GM12872 (cell line): ENCODE data around the gene FAM200C.

Source experiments
- CTCF ChIP-seq: IDR thresholded peaks from 3 replicates; pipeline ENCODE4 v1.5.1; 2011; ENCODE audit warnings: low read depth, mild to moderate bottlenecking, low read length, moderate library complexity; ENCODE audit not compliant: insufficient read depth

The FAM200C gene

DNA sequence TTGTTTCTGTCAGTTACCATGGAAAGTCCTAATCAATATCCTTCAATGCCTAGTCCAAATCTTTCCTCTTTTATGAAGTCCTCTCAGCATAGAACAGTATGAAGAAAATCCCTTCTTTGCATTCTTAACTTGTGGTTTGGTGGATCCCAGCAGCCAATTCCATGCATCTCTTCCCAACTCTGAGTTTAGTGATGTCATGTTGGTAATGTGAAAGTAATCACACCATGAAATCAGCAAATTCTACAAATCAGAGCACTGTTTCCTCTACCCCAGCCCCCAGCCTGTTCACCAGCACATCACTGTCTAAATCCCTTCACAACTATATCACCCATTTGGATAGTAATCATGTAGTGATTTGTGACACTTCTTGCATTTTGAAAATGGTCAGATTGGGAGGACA lies 24.7 kb downstream of the FAM200C start:
- TF ChIP-seq CTCF: no peak

GRCh38 chr5:160371294-160371693 lies 28.6 kb downstream of the FAM200C start:
- no peak for TF ChIP-seq CTCF

- TF ChIP-seq CTCF: no peak
Measured at GRCh38 chr5:160370713-160371034, 29.2 kb downstream of the FAM200C start.

DNA sequence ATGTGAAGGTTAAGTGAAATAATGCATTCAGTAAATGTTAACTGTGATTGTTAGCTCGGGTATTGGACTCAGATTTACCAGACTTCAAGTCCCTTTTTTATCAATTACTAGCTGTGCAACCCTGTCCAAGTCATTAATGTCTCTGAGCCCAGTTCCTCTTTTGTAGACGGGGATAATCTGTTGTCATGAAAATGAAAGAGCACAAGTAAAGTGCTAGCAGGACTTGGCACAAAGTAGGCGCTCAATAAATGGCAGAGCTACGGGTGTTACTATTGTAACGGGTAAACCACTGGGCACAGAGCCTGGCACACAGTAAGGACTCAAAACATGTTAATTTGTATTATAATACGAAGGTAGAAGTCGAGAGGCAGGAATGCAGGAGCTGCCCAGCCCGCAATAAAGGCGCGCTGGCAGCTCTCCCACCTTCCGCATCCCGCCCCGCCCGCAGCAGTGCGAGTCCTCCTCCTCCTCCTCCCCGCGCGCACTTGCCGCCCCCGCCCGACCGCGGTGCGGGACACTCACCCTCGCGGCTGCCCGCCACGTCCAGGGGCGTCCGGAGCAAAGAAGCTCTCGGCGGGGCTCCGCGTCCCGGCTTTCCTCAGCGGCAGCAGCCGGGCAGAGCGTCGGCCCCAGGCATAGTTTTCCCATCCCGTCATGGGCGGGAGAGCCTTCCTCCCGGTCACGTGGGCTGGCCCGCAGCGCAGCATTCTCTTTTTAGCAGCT lies 29.7 kb downstream of the FAM200C start, which contains the start of gene C1QTNF2:
TSS of gene C1QTNF2 (minus strand) at position 637 of the 723 bp plus-strand sequence. CDS start 15,615 bp downstream, outside the sequence.
- TF ChIP-seq CTCF: no peak

DNA sequence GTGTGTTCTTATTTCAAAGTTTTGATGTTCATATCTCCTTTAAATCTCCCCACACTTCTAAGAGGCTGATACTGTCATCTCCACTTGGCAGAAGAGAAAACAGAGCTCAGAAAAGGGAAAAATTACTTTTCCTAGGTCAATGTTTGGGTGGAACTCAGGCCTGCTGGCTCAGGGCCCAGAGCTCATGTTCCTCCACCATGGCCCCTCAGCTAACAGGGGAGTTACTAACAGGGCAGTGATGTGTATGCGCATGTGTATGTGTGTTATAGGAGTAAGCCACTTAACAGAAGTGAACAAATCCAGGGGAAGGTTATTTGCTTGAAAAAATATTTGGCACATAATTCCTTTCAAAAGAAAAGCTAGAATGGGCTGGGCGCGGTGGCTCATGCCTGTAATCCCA lies 32.0 kb downstream of the FAM200C start:
- no peak for TF ChIP-seq CTCF

DNA sequence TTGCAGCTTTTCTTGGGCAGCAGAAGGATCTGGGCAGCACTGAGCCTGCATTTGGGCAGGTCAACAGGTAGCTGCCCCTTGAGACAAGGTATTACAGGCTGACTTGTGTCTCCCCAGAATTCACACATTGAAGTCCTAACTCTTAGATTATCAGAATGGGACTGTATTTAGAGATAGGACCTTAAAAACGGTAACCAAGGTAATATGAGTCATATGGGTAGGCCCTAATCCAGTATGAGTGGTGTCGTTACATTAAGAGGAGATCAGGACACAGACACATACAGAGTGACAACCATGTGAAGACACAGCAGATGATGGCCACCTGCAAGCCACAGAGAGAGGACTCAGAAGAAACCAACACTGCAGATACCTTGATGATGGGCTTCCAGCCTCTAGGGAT lies 32.6 kb downstream of the FAM200C start:
- TF ChIP-seq CTCF: no peak

- no peak for TF ChIP-seq CTCF
Measured at GRCh38 chr5:160366230-160366629, 33.6 kb downstream of the FAM200C start.
